Uterus (tissue), 4 donors: ENCODE data around the gene CEP83. TPM values are rescaled to one million over a fixed set of nuclear protein-coding genes. Genes with fewer than 3 reads are reported as not detected.

Experiments
- DNase-seq, 2 donors: peaks; one replicate each; pipeline ENCODE4 v3.0.0-alpha.2; 2019 to 2020
- H3K27ac ChIP-seq, 2 donors: fragments of 200-600 bp; sonication (generic); 1 replicate in 1 of 2; 2 replicates in 1 of 2; pipeline ENCODE4 v1.5.1; 2016 to 2018
- H3K27me3 ChIP-seq, 2 donors: fragments of 200-600 bp; sonication (generic); one replicate each; pipeline ENCODE4 v1.5.1; 2018 to 2019; ENCODE audit warnings: control low read depth in 1 of 2
- H3K36me3 ChIP-seq, 2 donors: fragments of 200-600 bp; sonication (generic); one replicate each; pipeline ENCODE4 v1.5.1; 2019; ENCODE audit warnings: control low read depth in 1 of 2
- H3K4me1 ChIP-seq, 2 donors: fragments of 200-600 bp; sonication (generic); one replicate each; pipeline ENCODE4 v1.5.1; 2018 to 2019; ENCODE audit warnings: control low read depth in 1 of 2
- H3K4me3 ChIP-seq, 2 donors: fragments of 200-600 bp; sonication (generic); 1 replicate in 1 of 2; 2 replicates in 1 of 2; pipeline ENCODE4 v1.5.1; 2018 to 2019; ENCODE audit warnings: mild to moderate bottlenecking in 1 of 2
- H3K9me3 ChIP-seq, 2 donors: fragments of 200-600 bp; sonication (generic); one replicate each; pipeline ENCODE4 v1.5.1; 2019; ENCODE audit warnings: control low read depth in 1 of 2
- POLR2A ChIP-seq, 2 donors: fragments of 450-650 bp; IDR thresholded peaks; one replicate each; pipeline ENCODE4 v1.6.1; 2016; ENCODE audit warnings: antibody characterized with exemption in 2 of 2, mild to moderate bottlenecking in 1 of 2, moderate library complexity in 1 of 2
- intact Hi-C: fragments of 100-400 bp; cut with DNase I; formaldehyde crosslinking; loops from one replicate; pipeline ENCODE4 v1.15.1; 2023; ENCODE audit warnings: low total_unique reads
- total RNA-seq, 4 donors: library from RNA; depleted of rRNA in 3 of 4; stranded (reverse); fragments of >200 nt in 3 of 4; gene quantifications; one replicate each; pipeline versions ENCODE4 v1.1.0 to v1.2.4, GENCODE V29; 2014 to 2023
- TF ChIP-seq, protein P1 (sequence below), 4 experiments: fragments of 200-600 bp in 2 of 4; fragments of 450-650 bp in 2 of 4; sonication (generic) in 2 of 4; IDR thresholded peaks; one replicate each; pipeline ENCODE4 v1.5.1; 2016 to 2019; ENCODE audit warnings: antibody characterized with exemption in 4 of 4, mild to moderate bottlenecking in 2 of 4, moderate library complexity in 1 of 4
- donor health status: DM: yes; HTN: yes; CAD: no.

The CEP83 gene
- total RNA-seq, 4 donors from 2014 or later, result 14.7 to 40.7 (median 33.2) TPM

DNA sequence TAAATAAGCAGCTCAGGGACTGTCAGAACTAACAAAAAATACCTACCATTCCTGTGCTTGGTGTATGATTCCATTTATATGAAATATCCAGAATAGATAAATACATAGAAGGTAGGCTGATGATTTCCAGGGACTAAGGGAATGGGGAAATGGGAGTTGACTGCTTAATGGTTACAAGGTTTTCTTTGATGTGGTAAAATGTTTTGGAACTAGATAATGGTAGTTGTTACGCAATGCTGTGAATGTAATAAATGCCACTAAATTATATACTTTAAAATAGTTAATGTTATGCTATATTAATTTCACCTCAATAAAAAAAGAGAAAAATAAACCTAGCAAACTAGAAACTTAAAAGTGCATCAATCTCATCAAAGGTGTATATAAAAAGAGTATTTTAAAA lies 41.1 kb downstream of the CEP83 start:
- DNase-seq, result no peak
- Histone ChIP-seq H3K27me3 (no peaks in the 10 kb centered on the region), H3K27ac (no peak overlapping the region), H3K9me3 (peaks cover 0 to 12% of the 10 kb centered on the region in 2 donors), H3K4me3 (no peak overlapping the region), H3K36me3 (no peaks in the 10 kb centered on the region), H3K4me1 (no peaks in the 10 kb centered on the region)
- no peak for TF ChIP-seq POLR2A (IDR thresholded peaks at IDR 0.05)
- TF ChIP-seq, protein P1, sequence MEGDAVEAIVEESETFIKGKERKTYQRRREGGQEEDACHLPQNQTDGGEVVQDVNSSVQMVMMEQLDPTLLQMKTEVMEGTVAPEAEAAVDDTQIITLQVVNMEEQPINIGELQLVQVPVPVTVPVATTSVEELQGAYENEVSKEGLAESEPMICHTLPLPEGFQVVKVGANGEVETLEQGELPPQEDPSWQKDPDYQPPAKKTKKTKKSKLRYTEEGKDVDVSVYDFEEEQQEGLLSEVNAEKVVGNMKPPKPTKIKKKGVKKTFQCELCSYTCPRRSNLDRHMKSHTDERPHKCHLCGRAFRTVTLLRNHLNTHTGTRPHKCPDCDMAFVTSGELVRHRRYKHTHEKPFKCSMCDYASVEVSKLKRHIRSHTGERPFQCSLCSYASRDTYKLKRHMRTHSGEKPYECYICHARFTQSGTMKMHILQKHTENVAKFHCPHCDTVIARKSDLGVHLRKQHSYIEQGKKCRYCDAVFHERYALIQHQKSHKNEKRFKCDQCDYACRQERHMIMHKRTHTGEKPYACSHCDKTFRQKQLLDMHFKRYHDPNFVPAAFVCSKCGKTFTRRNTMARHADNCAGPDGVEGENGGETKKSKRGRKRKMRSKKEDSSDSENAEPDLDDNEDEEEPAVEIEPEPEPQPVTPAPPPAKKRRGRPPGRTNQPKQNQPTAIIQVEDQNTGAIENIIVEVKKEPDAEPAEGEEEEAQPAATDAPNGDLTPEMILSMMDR (IDR thresholded peaks at IDR 0.05), result no peak
- intact Hi-C loops, result no loop called here

DNA sequence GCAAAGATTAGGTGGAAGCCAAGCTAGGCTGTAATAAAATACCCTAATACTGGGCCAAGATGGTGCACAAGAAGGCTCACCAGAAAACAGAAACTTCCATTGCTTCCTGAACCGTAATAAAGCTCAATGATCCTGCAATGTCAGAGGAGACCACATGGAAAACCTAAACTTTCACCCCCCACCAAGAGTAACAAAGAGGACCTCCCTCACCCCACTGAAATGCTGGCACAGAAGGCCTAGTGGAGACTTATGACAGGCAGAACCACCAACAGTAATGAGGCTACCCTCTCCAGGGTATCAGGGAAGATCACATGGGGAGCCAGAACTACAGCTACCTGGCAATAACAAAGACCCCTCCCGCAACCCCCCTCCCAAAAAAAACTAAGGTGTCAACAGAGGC lies 43.1 kb downstream of the CEP83 start:
- Histone ChIP-seq H3K36me3 (no peaks in the 10 kb centered on the region), H3K9me3 (peaks cover 0 to 2% of the 10 kb centered on the region in 2 donors), H3K27me3 (no peaks in the 10 kb centered on the region), H3K27ac (no peak overlapping the region), H3K4me3 (no peak overlapping the region), H3K4me1 (no peaks in the 10 kb centered on the region)
- DNase-seq, result no peak
- intact Hi-C loops, result no loop called here
- TF ChIP-seq, protein P1 (IDR thresholded peaks at IDR 0.05), result no peak
- no peak for TF ChIP-seq POLR2A (IDR thresholded peaks at IDR 0.05)

- H3K36me3 ChIP-seq, result no peaks in the 10 kb centered on the region
- H3K4me3 ChIP-seq, result no peak overlapping the region
- TF ChIP-seq, protein P1 (IDR thresholded peaks at IDR 0.05), result no peak
- TF ChIP-seq POLR2A (IDR thresholded peaks at IDR 0.05), result no peak
- H3K9me3 ChIP-seq, result no peaks in the 10 kb centered on the region
- no peak overlapping the region for H3K27ac ChIP-seq
- intact Hi-C loops, result no loop called here
- DNase-seq, result no peak
- H3K4me1 ChIP-seq, result no peaks in the 10 kb centered on the region
- no peaks in the 10 kb centered on the region for H3K27me3 ChIP-seq
Observed at GRCh38 chr12:94415066-94415465, 44.6 kb downstream of the CEP83 start.

GRCh38 chr12:94405413-94406116 lies 54.1 kb downstream of the CEP83 start:
- intact Hi-C loops, result no loop called here
- H3K27me3 ChIP-seq, result no peaks in the 10 kb centered on the region
- no peaks in the 10 kb centered on the region for H3K4me1 ChIP-seq
- H3K27ac ChIP-seq, result peak overlapping the region; percentile 70 to 83
- H3K9me3 ChIP-seq, result no peaks in the 10 kb centered on the region
- no peak for TF ChIP-seq POLR2A (IDR thresholded peaks at IDR 0.05)
- TF ChIP-seq, protein P1 (IDR thresholded peaks at IDR 0.05), result no peak
- H3K36me3 ChIP-seq, result no peaks in the 10 kb centered on the region
- no peak for DNase-seq
- peak overlapping the region; percentile 13 to 30 for H3K4me3 ChIP-seq

- H3K4me1 ChIP-seq, result no peaks in the 10 kb centered on the region
- intact Hi-C loops, result no loop called here
- peak overlapping the region; percentile 70 to 83 for H3K27ac ChIP-seq
Observed at GRCh38 chr12:94404854-94405253, 54.8 kb downstream of the CEP83 start.

More at GRCh38 chr12:94404854-94405253, 54.8 kb downstream of the CEP83 start:
- TF ChIP-seq POLR2A (IDR thresholded peaks at IDR 0.05), result no peak
- TF ChIP-seq, protein P1 (IDR thresholded peaks at IDR 0.05), result no peak
- no peaks in the 10 kb centered on the region for H3K9me3 ChIP-seq
- H3K4me3 ChIP-seq, result no peak overlapping the region
- no peaks in the 10 kb centered on the region for H3K36me3 ChIP-seq
- DNase-seq, result no peak
- no peaks in the 10 kb centered on the region for H3K27me3 ChIP-seq
